A673 (cell line): ENCODE data around the gene NRIP3.

Source experiments
- CTCF ChIP-seq: fragments of 300-800, 200-600 bp; sonication (generic); conservative IDR thresholded peaks from 2 replicates; pipeline ENCODE4 v1.5.1; 2017; ENCODE audit warnings: low read depth, mild to moderate bottlenecking, antibody characterized with exemption, low read length, moderate library complexity, mixed read lengths
- EZH2 ChIP-seq: fragments of 200-600 bp; sonication (generic); IDR thresholded peaks from 2 replicates; pipeline ENCODE4 v1.6.1; 2017; ENCODE audit warnings: borderline replicate concordance, low read depth, mild to moderate bottlenecking, mixed read lengths, antibody characterized with exemption, low read length; ENCODE audit not compliant: poor library complexity, severe bottlenecking

- TF ChIP-seq CTCF: no peak
- TF ChIP-seq EZH2: no peak
Measured at GRCh38 chr11:9038541-9038940, 34.7 kb upstream of the NRIP3 start.
